ENCODE results near the gene NUP93. TPM values are rescaled to one million over a fixed set of nuclear protein-coding genes. Genes with fewer than 3 reads are reported as not detected.

Gene NUP93
- total RNA-seq, 1 experiment from 2014 or later, result 144 TPM

DNA sequence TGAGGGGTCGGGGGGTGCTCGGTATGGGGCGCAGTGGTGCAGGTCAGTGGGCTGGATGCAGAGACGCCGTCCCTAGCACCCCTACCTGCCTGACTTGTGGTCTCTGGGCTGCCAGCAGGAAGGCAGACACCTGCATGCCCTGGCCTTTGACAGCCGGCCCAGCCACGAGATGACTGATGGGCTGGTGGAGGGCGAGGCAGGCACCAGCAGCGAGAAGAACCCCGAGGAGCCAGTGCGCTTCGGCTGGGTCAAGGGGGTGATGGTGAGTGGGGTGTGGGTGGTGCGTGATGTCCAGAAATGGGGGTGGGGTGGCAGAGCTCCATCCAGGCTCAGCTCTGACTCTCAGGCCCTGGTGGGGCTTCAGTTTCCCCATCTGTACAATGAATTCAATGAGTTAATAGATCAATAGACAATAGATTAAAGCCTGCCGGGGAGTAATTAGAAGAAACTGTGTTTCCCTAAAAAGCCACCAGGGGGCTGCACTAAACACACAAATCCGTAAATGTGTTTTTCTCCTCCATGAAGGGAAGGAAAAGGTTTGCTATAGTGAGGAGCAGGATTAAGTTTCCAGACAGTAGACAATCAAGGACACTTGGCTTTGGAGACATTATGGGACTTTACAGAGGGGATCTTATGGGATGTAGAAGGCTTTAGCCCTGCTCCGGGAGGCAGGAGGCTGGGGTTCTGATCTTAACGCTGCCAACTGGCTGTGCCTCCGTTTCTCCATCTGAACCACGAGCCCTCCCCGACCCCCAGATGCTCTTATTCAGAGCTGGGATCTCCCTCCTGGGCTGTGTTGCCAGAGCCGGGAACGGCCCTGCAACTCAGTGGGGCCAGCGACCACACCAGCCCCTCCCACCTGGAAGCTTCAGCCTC is 137.3 kb downstream of the NUP93 start:
- BruUV-seq (replicated peaks), result no TSS peak
- Histone ChIP-seq H3K79me2 (ENCODE audit: insufficient read depth, low read length) (no peaks in the 10 kb centered on the region), H3K27me3 (ENCODE audit: insufficient read depth, low read length) (no peaks in the 10 kb centered on the region), H3K4me3 (replicated peaks in 1 of 2; ENCODE audit: low read depth in 1 of 2, low read length in 2 of 2) (no peak overlapping the region), H3K27ac (ENCODE audit: low read depth, low read length) (no peak overlapping the region), H4K20me1 (ENCODE audit: insufficient read depth) (no peaks in the 10 kb centered on the region), H3K9me3 (ENCODE audit: control insufficient read depth in 1 of 2, insufficient read depth in 1 of 2, low read depth in 1 of 2, low read length in 2 of 2) (no peaks in the 10 kb centered on the region), H3K4me1 (ENCODE audit: control insufficient read depth in 1 of 2, insufficient read depth in 2 of 2, low read length in 2 of 2) (peaks cover 0 to 5% of the 10 kb centered on the region in 2 experiments; a peak in 2 of 4 replicates), H2AFZ (ENCODE audit: low read depth, low read length, poor library complexity, severe bottlenecking) (peak overlapping the region; percentile 14), H3K9ac (ENCODE audit: low read length) (no peak overlapping the region), H3K36me3 (ENCODE audit: control insufficient read depth in 1 of 2, insufficient read depth in 2 of 2, low read length in 2 of 2) (no peaks in the 10 kb centered on the region), H3K9me2 (ENCODE audit: insufficient read depth) (no peaks in the 10 kb centered on the region), H3K4me2 (ENCODE audit: low read length) (no peak overlapping the region)
- ChIA-PET CTCF (interaction anchor here (1.5 to 1.8 kb wide), 2 partner anchors 84 to 179 kb away, joined by 3 to 7 read pairs; no protein-coding TSS in a partner anchor), POLR2A (no interaction called here), RAD21 (ENCODE audit: low non-redundant PET in 1 of 2, low total read pairs in 2 of 2, uncharacterized antibody in 2 of 2, unreplicated experiment in 2 of 2) (interaction anchor here in 1 of 2 experiments (0.7 kb wide), 1 partner anchor 85 kb away, joined by 4 read pairs; no protein-coding TSS in a partner anchor)
- TF ChIP-seq SIN3A (IDR thresholded peaks at IDR 0.05; ENCODE audit: low read depth) (no peak), CBX3 (IDR thresholded peaks at IDR 0.05; ENCODE audit: low read depth) (no peak), TCF7L2 (IDR thresholded peaks at IDR 0.05; ENCODE audit: borderline replicate concordance, extremely low read depth, insufficient read depth, insufficient read length) (no peak), EZH2 (IDR thresholded peaks at IDR 0.05) (no peak), ZNF274 (IDR thresholded peaks at IDR 0.05; ENCODE audit: low read depth, low read length) (no peak), ELF1 (IDR thresholded peaks at IDR 0.05; ENCODE audit: borderline replicate concordance, low read depth) (no peak), EZH2phosphoT487 (IDR thresholded peaks at IDR 0.05; ENCODE audit: borderline replicate concordance) (no peak), CEBPB (IDR thresholded peaks at IDR 0.05; ENCODE audit: low read depth) (no peak), EGR1 (IDR thresholded peaks at IDR 0.05; ENCODE audit: low read depth) (no peak), POLR2A (IDR thresholded peaks at IDR 0.05; ENCODE audit: borderline replicate concordance, extremely low read depth, insufficient read depth, insufficient read length) (no peak), RAD21 (IDR thresholded peaks at IDR 0.05; ENCODE audit: low read depth) (peak; percentile 72), JUND (IDR thresholded peaks at IDR 0.05) (no peak)
- TF ChIP-seq, protein P1, sequence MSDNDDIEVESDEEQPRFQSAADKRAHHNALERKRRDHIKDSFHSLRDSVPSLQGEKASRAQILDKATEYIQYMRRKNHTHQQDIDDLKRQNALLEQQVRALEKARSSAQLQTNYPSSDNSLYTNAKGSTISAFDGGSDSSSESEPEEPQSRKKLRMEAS (IDR thresholded peaks at IDR 0.05), result no peak
- TF ChIP-seq, protein P2, sequence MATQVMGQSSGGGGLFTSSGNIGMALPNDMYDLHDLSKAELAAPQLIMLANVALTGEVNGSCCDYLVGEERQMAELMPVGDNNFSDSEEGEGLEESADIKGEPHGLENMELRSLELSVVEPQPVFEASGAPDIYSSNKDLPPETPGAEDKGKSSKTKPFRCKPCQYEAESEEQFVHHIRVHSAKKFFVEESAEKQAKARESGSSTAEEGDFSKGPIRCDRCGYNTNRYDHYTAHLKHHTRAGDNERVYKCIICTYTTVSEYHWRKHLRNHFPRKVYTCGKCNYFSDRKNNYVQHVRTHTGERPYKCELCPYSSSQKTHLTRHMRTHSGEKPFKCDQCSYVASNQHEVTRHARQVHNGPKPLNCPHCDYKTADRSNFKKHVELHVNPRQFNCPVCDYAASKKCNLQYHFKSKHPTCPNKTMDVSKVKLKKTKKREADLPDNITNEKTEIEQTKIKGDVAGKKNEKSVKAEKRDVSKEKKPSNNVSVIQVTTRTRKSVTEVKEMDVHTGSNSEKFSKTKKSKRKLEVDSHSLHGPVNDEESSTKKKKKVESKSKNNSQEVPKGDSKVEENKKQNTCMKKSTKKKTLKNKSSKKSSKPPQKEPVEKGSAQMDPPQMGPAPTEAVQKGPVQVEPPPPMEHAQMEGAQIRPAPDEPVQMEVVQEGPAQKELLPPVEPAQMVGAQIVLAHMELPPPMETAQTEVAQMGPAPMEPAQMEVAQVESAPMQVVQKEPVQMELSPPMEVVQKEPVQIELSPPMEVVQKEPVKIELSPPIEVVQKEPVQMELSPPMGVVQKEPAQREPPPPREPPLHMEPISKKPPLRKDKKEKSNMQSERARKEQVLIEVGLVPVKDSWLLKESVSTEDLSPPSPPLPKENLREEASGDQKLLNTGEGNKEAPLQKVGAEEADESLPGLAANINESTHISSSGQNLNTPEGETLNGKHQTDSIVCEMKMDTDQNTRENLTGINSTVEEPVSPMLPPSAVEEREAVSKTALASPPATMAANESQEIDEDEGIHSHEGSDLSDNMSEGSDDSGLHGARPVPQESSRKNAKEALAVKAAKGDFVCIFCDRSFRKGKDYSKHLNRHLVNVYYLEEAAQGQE (IDR thresholded peaks at IDR 0.05; ENCODE audit: low read depth), result no peak
- TF ChIP-seq, protein P3, sequence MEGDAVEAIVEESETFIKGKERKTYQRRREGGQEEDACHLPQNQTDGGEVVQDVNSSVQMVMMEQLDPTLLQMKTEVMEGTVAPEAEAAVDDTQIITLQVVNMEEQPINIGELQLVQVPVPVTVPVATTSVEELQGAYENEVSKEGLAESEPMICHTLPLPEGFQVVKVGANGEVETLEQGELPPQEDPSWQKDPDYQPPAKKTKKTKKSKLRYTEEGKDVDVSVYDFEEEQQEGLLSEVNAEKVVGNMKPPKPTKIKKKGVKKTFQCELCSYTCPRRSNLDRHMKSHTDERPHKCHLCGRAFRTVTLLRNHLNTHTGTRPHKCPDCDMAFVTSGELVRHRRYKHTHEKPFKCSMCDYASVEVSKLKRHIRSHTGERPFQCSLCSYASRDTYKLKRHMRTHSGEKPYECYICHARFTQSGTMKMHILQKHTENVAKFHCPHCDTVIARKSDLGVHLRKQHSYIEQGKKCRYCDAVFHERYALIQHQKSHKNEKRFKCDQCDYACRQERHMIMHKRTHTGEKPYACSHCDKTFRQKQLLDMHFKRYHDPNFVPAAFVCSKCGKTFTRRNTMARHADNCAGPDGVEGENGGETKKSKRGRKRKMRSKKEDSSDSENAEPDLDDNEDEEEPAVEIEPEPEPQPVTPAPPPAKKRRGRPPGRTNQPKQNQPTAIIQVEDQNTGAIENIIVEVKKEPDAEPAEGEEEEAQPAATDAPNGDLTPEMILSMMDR (IDR thresholded peaks at IDR 0.05 in 2 of 3, conservative IDR thresholded peaks at IDR 0.05 in 1 of 3; ENCODE audit: borderline replicate concordance in 1 of 3, insufficient read depth in 1 of 3, low read depth in 2 of 3, low read length in 2 of 3), result peak; percentile 64 to 84 (median 73)
- TF ChIP-seq, protein P4, sequence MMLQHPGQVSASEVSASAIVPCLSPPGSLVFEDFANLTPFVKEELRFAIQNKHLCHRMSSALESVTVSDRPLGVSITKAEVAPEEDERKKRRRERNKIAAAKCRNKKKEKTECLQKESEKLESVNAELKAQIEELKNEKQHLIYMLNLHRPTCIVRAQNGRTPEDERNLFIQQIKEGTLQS (IDR thresholded peaks at IDR 0.05), result no peak
- ATAC-seq (peak; percentile 41), DNase-seq (ENCODE audit: low read depth, low spot score) (peak; percentile 43)
- intact Hi-C loops (cut with micrococcal nuclease), result loop anchor here (1.0 to 2.0 kb wide), 2 partner anchors 84 to 302 kb away; no protein-coding TSS in a partner anchor

Data from HCT116 (cell line).